HCT116 (cell line): ENCODE data around the gene SLC4A2. TPM values are rescaled to one million over a fixed set of nuclear protein-coding genes. Genes with fewer than 3 reads are reported as not detected.

Experiments used
- ATAC-seq: fragments of 200-7000 bp; cut with Tn5 transposase; 2 replicates; pipeline ENCODE4 v1.9.1; 2020; ENCODE audit warnings: mild to moderate bottlenecking, moderate library complexity
- BruUV-seq: library from RNA; stranded (reverse); fragments of 400-500 nt; replicated peaks from 2 replicates; lab custom pipeline; 2021; lab: Mats Ljungman, UMichigan
- CTCF ChIA-PET: fragments of 300-600 bp; sonication (Branson Sonifier 250); formaldehyde crosslinking; loops from one replicate; lab custom pipeline; 2021; ENCODE audit warnings: antibody characterized with exemption; lab: Charles Lee
- POLR2A ChIA-PET: fragments of 300-600, 350-600 bp; sonication (Branson Sonifier 250); formaldehyde crosslinking; loops from one replicate; lab custom pipeline; 2021; ENCODE audit warnings: antibody characterized with exemption; lab: Charles Lee
- RAD21 ChIA-PET, 2 experiments: fragments of 300-600 bp; sonication (Branson Sonifier 250); formaldehyde crosslinking; loops; one replicate each; lab custom pipeline; 2023; ENCODE audit warnings: low total read pairs in 2 of 2; ENCODE audit not compliant: uncharacterized antibody in 2 of 2, unreplicated experiment in 2 of 2, low non-redundant PET in 1 of 2; lab: Charles Lee
- DNase-seq: peaks from one replicate; pipeline ENCODE4 v3.0.0-alpha.2; 2010; ENCODE audit warnings: low read depth, low spot score
- H2AFZ ChIP-seq: fragments of 200-600 bp; shearing (Covaris generic), sonication (generic); 2 replicates; pipeline ENCODE4 v1.6.1; 2017; ENCODE audit warnings: low read depth, mixed run types, mixed read lengths, antibody characterized with exemption, low read length; ENCODE audit not compliant: poor library complexity, severe bottlenecking
- H3K27ac ChIP-seq: 2 replicates; pipeline ENCODE4 v1.5.1; 2012; ENCODE audit warnings: low read depth, low read length
- H3K27me3 ChIP-seq: fragments of 200-600 bp; sonication (generic); 2 replicates; pipeline ENCODE4 v1.6.1; 2016; ENCODE audit warnings: mixed run types, low read length, mixed read lengths; ENCODE audit not compliant: insufficient read depth
- H3K36me3 ChIP-seq, 2 experiments: fragments of 200-500 bp in 1 of 2; fragments of 200-600 bp in 1 of 2; sonication (Bioruptor generic) in 1 of 2; sonication (generic) in 1 of 2; 2 replicates each; pipeline versions ENCODE4 v1.5.1 to v1.6.1; 2014 to 2016; ENCODE audit warnings: low read length in 2 of 2, inconsistent platforms in 1 of 2, mixed read lengths in 1 of 2, mixed run types in 1 of 2; ENCODE audit not compliant: insufficient read depth in 2 of 2, control insufficient read depth in 1 of 2
- H3K4me1 ChIP-seq, 2 experiments: fragments of 200-600 bp in 1 of 2; sonication (generic) in 1 of 2; 2 replicates each; pipeline versions ENCODE4 v1.5.1 to v1.6.1; 2012 to 2017; ENCODE audit warnings: low read length in 2 of 2, inconsistent platforms in 1 of 2, mild to moderate bottlenecking in 1 of 2, mixed read lengths in 1 of 2, mixed run types in 1 of 2, moderate library complexity in 1 of 2; ENCODE audit not compliant: insufficient read depth in 2 of 2, control insufficient read depth in 1 of 2
- H3K4me2 ChIP-seq: fragments of 200-600 bp; sonication (generic); 2 replicates; pipeline ENCODE4 v1.6.1; 2017; ENCODE audit warnings: mixed run types, low read length, mixed read lengths
- H3K4me3 ChIP-seq, 2 experiments: fragments of 200-600 bp in 1 of 2; sonication (generic) in 1 of 2; replicated peaks in 1 of 2; 2 replicates each; pipeline ENCODE4 v1.5.1; 2011 to 2016; ENCODE audit warnings: low read length in 2 of 2, control low read depth in 1 of 2, low read depth in 1 of 2, mild to moderate bottlenecking in 1 of 2, mixed read lengths in 1 of 2, mixed run types in 1 of 2
- H3K79me2 ChIP-seq: fragments of 200-600 bp; sonication (generic); 2 replicates; pipeline ENCODE4 v1.6.1; 2017; ENCODE audit warnings: mild to moderate bottlenecking, mixed run types, low read length, moderate library complexity, mixed read lengths; ENCODE audit not compliant: insufficient read depth
- H3K9ac ChIP-seq: fragments of 200-600 bp; sonication (generic); 2 replicates; pipeline ENCODE4 v1.6.1; 2016; ENCODE audit warnings: low read length, mixed read lengths
- H3K9me2 ChIP-seq: fragments of 200-600 bp; sonication (generic), shearing (Covaris generic); 2 replicates; pipeline ENCODE4 v1.6.1; 2017; ENCODE audit warnings: mixed run types, mild to moderate bottlenecking, moderate library complexity; ENCODE audit not compliant: insufficient read depth
- H3K9me3 ChIP-seq, 2 experiments: fragments of 200-500 bp in 1 of 2; fragments of 200-600 bp in 1 of 2; sonication (Bioruptor generic) in 1 of 2; sonication (generic) in 1 of 2; 2 replicates each; pipeline ENCODE4 v1.6.1; 2014 to 2017; ENCODE audit warnings: low read length in 2 of 2, mixed read lengths in 2 of 2, inconsistent platforms in 1 of 2, low read depth in 1 of 2, mild to moderate bottlenecking in 1 of 2, mixed run types in 1 of 2, moderate library complexity in 1 of 2; ENCODE audit not compliant: control insufficient read depth in 1 of 2, insufficient read depth in 1 of 2
- H4K20me1 ChIP-seq: fragments of 200-600 bp; sonication (generic), shearing (Covaris generic); 2 replicates; pipeline ENCODE4 v1.6.1; 2017; ENCODE audit warnings: mixed run types, mild to moderate bottlenecking, moderate library complexity; ENCODE audit not compliant: insufficient read depth
- ATF3 ChIP-seq: IDR thresholded peaks from 2 replicates; pipeline ENCODE4 v1.6.1; 2012
- CBX3 ChIP-seq: IDR thresholded peaks from 2 replicates; pipeline ENCODE4 v1.6.1; 2012; ENCODE audit warnings: low read depth
- CEBPB ChIP-seq: IDR thresholded peaks from 2 replicates; pipeline ENCODE4 v1.6.1; 2012; ENCODE audit warnings: low read depth
- CTCF ChIP-seq, 3 experiments: fragments of 200-600 bp in 1 of 3; sonication (generic) in 1 of 3; IDR thresholded peaks in 2 of 3; conservative IDR thresholded peaks in 1 of 3; 2 replicates each; pipeline ENCODE4 v1.5.1; 2012 to 2017; ENCODE audit warnings: low read depth in 2 of 3, low read length in 2 of 3, antibody characterized with exemption in 1 of 3, borderline replicate concordance in 1 of 3, control low read depth in 1 of 3, mild to moderate bottlenecking in 1 of 3, mixed read lengths in 1 of 3, mixed run types in 1 of 3, moderate library complexity in 1 of 3; ENCODE audit not compliant: insufficient read depth in 1 of 3
- EGR1 ChIP-seq: IDR thresholded peaks from 2 replicates; pipeline ENCODE4 v1.6.1; 2012; ENCODE audit warnings: low read depth
- EZH2phosphoT487 ChIP-seq: fragments of 200-600 bp; IDR thresholded peaks from 2 replicates; pipeline ENCODE4 v1.6.1; 2018; ENCODE audit warnings: antibody characterized with exemption, borderline replicate concordance
- MAX ChIP-seq: IDR thresholded peaks from 2 replicates; pipeline ENCODE4 v1.6.1; 2012
- POLR2A ChIP-seq: IDR thresholded peaks from 2 replicates; pipeline ENCODE4 v1.7.0; 2011; ENCODE audit warnings: borderline replicate concordance; ENCODE audit not compliant: insufficient read depth, insufficient read length; ENCODE audit errors: extremely low read depth
- RAD21 ChIP-seq: IDR thresholded peaks from 2 replicates; pipeline ENCODE4 v1.6.1; 2012; ENCODE audit warnings: low read depth, mild to moderate bottlenecking
- REST ChIP-seq: IDR thresholded peaks from 2 replicates; pipeline ENCODE4 v1.6.1; 2012; ENCODE audit warnings: low read depth
- SIN3A ChIP-seq: IDR thresholded peaks from 2 replicates; pipeline ENCODE4 v1.6.1; 2012; ENCODE audit warnings: low read depth
- SP1 ChIP-seq: IDR thresholded peaks from 2 replicates; pipeline ENCODE4 v1.6.1; 2012; ENCODE audit warnings: low read depth
- SRF ChIP-seq: IDR thresholded peaks from 2 replicates; pipeline ENCODE4 v1.6.1; 2012; ENCODE audit warnings: low read depth
- ZNF274 ChIP-seq: fragments of 200-500 bp; sonication (Bioruptor generic); IDR thresholded peaks from 2 replicates; pipeline ENCODE4 v1.6.1; 2014; ENCODE audit warnings: mild to moderate bottlenecking, low read depth, low read length, inconsistent platforms
- intact Hi-C: fragments of 100-400 bp; cut with micrococcal nuclease; formaldehyde crosslinking; loops from 2 replicates; pipeline ENCODE4 v1.10.0; 2022
- total RNA-seq: library from RNA; stranded (reverse); gene quantifications from one replicate; pipeline ENCODE4 v1.2.1, GENCODE V29; 2021; ENCODE audit not compliant: unreplicated experiment

Gene SLC4A2
- total RNA-seq, 1 experiment from 2014 or later = 240 TPM

- Histone ChIP-seq H4K20me1 (no peaks in the 10 kb centered on the region), H3K79me2 (peaks cover 6% of the 10 kb centered on the region), H3K27me3 (no peaks in the 10 kb centered on the region), H3K4me2 (no peak overlapping the region), H3K36me3 (peaks cover 3 to 6% of the 10 kb centered on the region in 2 experiments; a peak in 1 of 4 replicates), H3K4me1 (peaks cover 6 to 35% of the 10 kb centered on the region in 2 experiments), H3K9me3 (no peaks in the 10 kb centered on the region), H3K9ac (no peak overlapping the region), H2AFZ (no peak overlapping the region), H3K9me2 (no peaks in the 10 kb centered on the region), H3K4me3 (no peak overlapping the region), H3K27ac (no peak overlapping the region)
- DNase-seq (no peak), ATAC-seq (no peak)
- ChIA-PET POLR2A (interaction anchor here (0.6 kb wide), 1 partner anchor 21 kb away, joined by 3 read pairs; no protein-coding TSS in a partner anchor), CTCF (no interaction called here), RAD21 (interaction anchor here in 1 of 2 experiments (0.9 kb wide), 1 partner anchor 69 kb away, joined by 3 read pairs; no protein-coding TSS in a partner anchor)
- no peak for TF ChIP-seq POLR2A
- TF ChIP-seq CBX3 = no peak
- TF ChIP-seq EZH2phosphoT487 = no peak
- no peak for TF ChIP-seq SRF
- TF ChIP-seq EGR1 = no peak
- no peak for TF ChIP-seq MAX
- TF ChIP-seq SP1 = no peak
- no peak for TF ChIP-seq ZNF274
- no peak for TF ChIP-seq CTCF (IDR thresholded peaks at IDR 0.05 in 2 of 3, conservative IDR thresholded peaks at IDR 0.05 in 1 of 3; ENCODE audit: borderline replicate concordance in 1 of 3, insufficient read depth in 1 of 3, low read depth in 2 of 3, low read length in 2 of 3)
- TF ChIP-seq CEBPB = no peak
- no peak for TF ChIP-seq REST
- TF ChIP-seq RAD21 = no peak
- TF ChIP-seq SIN3A = no peak
- TF ChIP-seq ATF3 = no peak
- intact Hi-C loops = no loop called here
- no TSS peak for BruUV-seq
Observed at GRCh38 chr7:151031011-151031410, 28.4 kb upstream of the SLC4A2 start.
